ENCODE results near the gene NNMT. TPM values are rescaled to one million over a fixed set of nuclear protein-coding genes. Genes with fewer than 3 reads are reported as not detected.
A peak's percentile ranks its signal among the peaks of the same experiment; 100 is the strongest.

The NNMT gene
- total RNA-seq, 1 donor from 2014 or later: 375 TPM

GRCh38 chr11:114354076-114354475, 57.9 kb downstream of the NNMT start:
- H3K36me3 Mint-ChIP-seq (ENCODE audit: low read depth): no peaks in the 10 kb centered on the region
- TF ChIP-seq, protein P1, sequence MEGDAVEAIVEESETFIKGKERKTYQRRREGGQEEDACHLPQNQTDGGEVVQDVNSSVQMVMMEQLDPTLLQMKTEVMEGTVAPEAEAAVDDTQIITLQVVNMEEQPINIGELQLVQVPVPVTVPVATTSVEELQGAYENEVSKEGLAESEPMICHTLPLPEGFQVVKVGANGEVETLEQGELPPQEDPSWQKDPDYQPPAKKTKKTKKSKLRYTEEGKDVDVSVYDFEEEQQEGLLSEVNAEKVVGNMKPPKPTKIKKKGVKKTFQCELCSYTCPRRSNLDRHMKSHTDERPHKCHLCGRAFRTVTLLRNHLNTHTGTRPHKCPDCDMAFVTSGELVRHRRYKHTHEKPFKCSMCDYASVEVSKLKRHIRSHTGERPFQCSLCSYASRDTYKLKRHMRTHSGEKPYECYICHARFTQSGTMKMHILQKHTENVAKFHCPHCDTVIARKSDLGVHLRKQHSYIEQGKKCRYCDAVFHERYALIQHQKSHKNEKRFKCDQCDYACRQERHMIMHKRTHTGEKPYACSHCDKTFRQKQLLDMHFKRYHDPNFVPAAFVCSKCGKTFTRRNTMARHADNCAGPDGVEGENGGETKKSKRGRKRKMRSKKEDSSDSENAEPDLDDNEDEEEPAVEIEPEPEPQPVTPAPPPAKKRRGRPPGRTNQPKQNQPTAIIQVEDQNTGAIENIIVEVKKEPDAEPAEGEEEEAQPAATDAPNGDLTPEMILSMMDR (IDR thresholded peaks at IDR 0.05): no peak
- H3K27me3 Mint-ChIP-seq (ENCODE audit: low read depth): no peaks in the 10 kb centered on the region
- peak overlapping the region; percentile 72 for H3K27ac Mint-ChIP-seq (ENCODE audit: unreplicated experiment)
- H3K4me3 Mint-ChIP-seq (ENCODE audit: unreplicated experiment): no peak overlapping the region
- no peak for DNase-seq (ENCODE audit: low spot score)
- H3K4me1 Mint-ChIP-seq (ENCODE audit: low read depth): peaks cover 22% of the 10 kb centered on the region
- H3K9me3 Mint-ChIP-seq (ENCODE audit: low read depth): no peaks in the 10 kb centered on the region

- H3K27me3 Mint-ChIP-seq (ENCODE audit: low read depth): no peaks in the 10 kb centered on the region
- H3K9me3 Mint-ChIP-seq (ENCODE audit: low read depth): no peaks in the 10 kb centered on the region
- H3K36me3 Mint-ChIP-seq (ENCODE audit: low read depth): no peaks in the 10 kb centered on the region
- DNase-seq (ENCODE audit: low spot score): no peak
- no peak overlapping the region for H3K4me3 Mint-ChIP-seq (ENCODE audit: unreplicated experiment)
- no peak overlapping the region for H3K27ac Mint-ChIP-seq (ENCODE audit: unreplicated experiment)
- peaks cover 23% of the 10 kb centered on the region for H3K4me1 Mint-ChIP-seq (ENCODE audit: low read depth)
- TF ChIP-seq, protein P1 (IDR thresholded peaks at IDR 0.05): no peak
Observed at GRCh38 chr11:114358716-114359115, 62.5 kb downstream of the NNMT start.

DNA sequence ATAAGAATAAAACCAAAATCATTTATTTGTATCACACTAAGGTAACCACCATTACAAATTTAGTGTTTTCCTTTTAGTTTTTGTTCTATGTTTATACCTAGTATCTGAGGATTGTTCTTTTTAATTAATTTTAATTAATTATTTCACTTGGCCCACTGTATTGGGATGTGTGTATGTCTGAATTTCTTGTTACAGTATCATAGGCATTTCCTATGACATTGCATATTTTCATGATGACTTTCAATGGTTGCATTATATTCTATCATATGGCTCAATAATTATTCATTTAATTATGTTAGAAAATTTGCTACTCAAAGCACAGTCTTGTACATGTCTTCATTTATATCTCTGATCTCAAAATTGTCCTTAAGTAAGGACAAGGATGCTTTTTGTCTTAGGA, 63.1 kb downstream of the NNMT start:
- H3K27ac Mint-ChIP-seq (ENCODE audit: unreplicated experiment): no peak overlapping the region
- H3K4me3 Mint-ChIP-seq (ENCODE audit: unreplicated experiment): no peak overlapping the region
- no peaks in the 10 kb centered on the region for H3K36me3 Mint-ChIP-seq (ENCODE audit: low read depth)
- peaks cover 16% of the 10 kb centered on the region for H3K4me1 Mint-ChIP-seq (ENCODE audit: low read depth)
- H3K27me3 Mint-ChIP-seq (ENCODE audit: low read depth): no peaks in the 10 kb centered on the region
- TF ChIP-seq, protein P1 (IDR thresholded peaks at IDR 0.05): no peak
- no peaks in the 10 kb centered on the region for H3K9me3 Mint-ChIP-seq (ENCODE audit: low read depth)
- DNase-seq (ENCODE audit: low spot score): no peak

GRCh38 chr11:114362326-114362725, 66.1 kb downstream of the NNMT start:
- no peak overlapping the region for H3K27ac Mint-ChIP-seq (ENCODE audit: unreplicated experiment)
- peaks cover 32% of the 10 kb centered on the region for H3K4me1 Mint-ChIP-seq (ENCODE audit: low read depth)
- no peaks in the 10 kb centered on the region for H3K36me3 Mint-ChIP-seq (ENCODE audit: low read depth)
- H3K27me3 Mint-ChIP-seq (ENCODE audit: low read depth): no peaks in the 10 kb centered on the region
- no peak overlapping the region for H3K4me3 Mint-ChIP-seq (ENCODE audit: unreplicated experiment)
- DNase-seq (ENCODE audit: low spot score): no peak
- TF ChIP-seq, protein P1 (IDR thresholded peaks at IDR 0.05): no peak
- H3K9me3 Mint-ChIP-seq (ENCODE audit: low read depth): no peaks in the 10 kb centered on the region

DNA sequence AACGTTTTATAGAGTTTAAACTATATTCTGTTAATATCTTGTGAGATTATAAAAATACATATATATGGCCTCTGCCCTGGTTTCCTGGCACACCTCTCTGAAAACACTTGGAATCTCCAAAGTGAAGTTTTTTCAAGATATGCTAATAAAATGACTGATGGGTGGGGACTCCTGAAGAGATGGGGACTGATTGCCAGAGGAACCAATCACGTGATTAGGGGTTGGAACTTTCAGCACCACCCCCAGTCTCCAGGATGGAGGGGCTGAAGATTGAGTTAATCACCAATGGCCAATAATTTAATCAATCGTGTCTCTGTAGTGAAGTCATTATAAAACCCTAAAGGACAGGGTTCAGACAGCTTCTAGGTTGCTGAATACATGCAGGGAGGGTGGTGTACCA, 66.8 kb downstream of the NNMT start:
- no peaks in the 10 kb centered on the region for H3K9me3 Mint-ChIP-seq (ENCODE audit: low read depth)
- DNase-seq (ENCODE audit: low spot score): no peak
- H3K27ac Mint-ChIP-seq (ENCODE audit: unreplicated experiment): no peak overlapping the region
- H3K36me3 Mint-ChIP-seq (ENCODE audit: low read depth): no peaks in the 10 kb centered on the region
- no peak overlapping the region for H3K4me3 Mint-ChIP-seq (ENCODE audit: unreplicated experiment)
- no peaks in the 10 kb centered on the region for H3K27me3 Mint-ChIP-seq (ENCODE audit: low read depth)
- TF ChIP-seq, protein P1 (IDR thresholded peaks at IDR 0.05): no peak
- peaks cover 39% of the 10 kb centered on the region for H3K4me1 Mint-ChIP-seq (ENCODE audit: low read depth)

Other genes with a start within 250 kb of the NNMT start
- 18.5 to 22.0 TPM (median 21.9 TPM) in 3 replicates for gene ZBTB16, start 236.7 kb upstream of the NNMT start, total RNA-seq
- gene C11orf71, start 104.1 kb downstream of the NNMT start, total RNA-seq: 2.2 to 3.7 TPM (median 2.9 TPM) in 3 replicates
- gene RBM7, start 104.3 kb downstream of the NNMT start, total RNA-seq: 27.4 to 37.6 TPM (median 37.1 TPM) in 3 replicates
- 151 to 183 TPM (median 178 TPM) in 3 replicates for gene REXO2, start 143.1 kb downstream of the NNMT start, total RNA-seq

Data from chondrocyte (in vitro differentiated cells).